Breast epithelium (tissue), 3 donors: Measurements from ENCODE around the gene INS.

Source experiments
- CTCF ChIP-seq, 3 donors: fragments of 450-650 bp; IDR thresholded peaks; one replicate each; pipeline ENCODE4 v1.5.1; 2016 to 2017; ENCODE audit warnings: antibody characterized with exemption in 3 of 3, mild to moderate bottlenecking in 3 of 3, moderate library complexity in 3 of 3
- POLR2A ChIP-seq: fragments of 450-650 bp; IDR thresholded peaks from one replicate; pipeline ENCODE4 v1.6.1; 2016; ENCODE audit warnings: antibody characterized with exemption, mild to moderate bottlenecking, moderate library complexity

- TF ChIP-seq CTCF (IDR thresholded peaks at IDR 0.05), result no peak
- no peak for TF ChIP-seq POLR2A
Observed at GRCh38 chr11:2114430-2115241, 46.4 kb downstream of the INS start.
